ENCODE results near the gene ASPG.

GRCh38 chr14:104149278-104149595, 63.7 kb downstream of the ASPG start:
- TF ChIP-seq CTCF (conservative IDR thresholded peaks at IDR 0.05) (no peak), ZFX (IDR thresholded peaks at IDR 0.05) (no peak)

Data from C4-2B (cell line).